ENCODE data around the gene MICAL2.

The MICAL2 gene

DNA sequence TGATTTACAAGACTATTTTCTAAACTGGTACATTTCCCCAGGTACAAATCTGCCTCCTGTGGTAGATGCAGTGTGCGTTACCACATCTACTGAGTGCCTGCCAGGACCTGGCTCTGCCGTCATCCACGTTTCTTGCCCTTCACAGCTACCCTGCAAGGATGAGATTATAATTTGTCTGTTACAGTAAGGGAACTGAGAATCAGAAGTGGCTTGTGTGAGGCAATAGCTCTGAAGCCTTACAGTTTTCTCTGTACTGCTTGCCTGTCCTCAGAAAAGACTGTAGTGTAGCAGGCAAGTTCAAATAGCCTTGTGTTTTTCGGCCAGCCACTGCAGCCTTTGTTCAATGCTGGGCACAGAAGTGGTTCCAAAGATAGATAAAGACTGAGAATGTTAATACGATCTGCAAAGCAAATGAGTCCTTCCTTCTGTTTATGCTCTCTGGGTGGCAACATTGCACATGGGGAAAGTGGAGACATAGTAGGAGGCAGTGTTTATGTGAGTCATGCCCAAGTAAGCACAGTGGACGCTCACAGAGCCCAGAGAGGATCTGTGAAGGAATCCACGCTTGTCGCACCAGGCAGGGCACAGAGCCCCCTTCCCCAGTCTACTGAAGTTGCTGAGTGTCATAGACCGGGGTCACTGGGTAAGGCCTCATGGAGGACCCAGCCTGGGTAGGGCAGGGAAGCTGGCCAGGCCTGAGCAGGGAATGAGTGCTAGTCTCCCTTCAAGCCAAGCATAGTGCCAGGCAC, 49.1 kb downstream of the MICAL2 start:
- in situ Hi-C loops (cut with MboI; ENCODE audit: low pct_unique_long_range_greater_than_20kb, low sequenced_read_pairs, unreplicated experiment): no loop called here
- DNase-seq (ENCODE audit: low spot score): no peak
- TF ChIP-seq, protein P1, sequence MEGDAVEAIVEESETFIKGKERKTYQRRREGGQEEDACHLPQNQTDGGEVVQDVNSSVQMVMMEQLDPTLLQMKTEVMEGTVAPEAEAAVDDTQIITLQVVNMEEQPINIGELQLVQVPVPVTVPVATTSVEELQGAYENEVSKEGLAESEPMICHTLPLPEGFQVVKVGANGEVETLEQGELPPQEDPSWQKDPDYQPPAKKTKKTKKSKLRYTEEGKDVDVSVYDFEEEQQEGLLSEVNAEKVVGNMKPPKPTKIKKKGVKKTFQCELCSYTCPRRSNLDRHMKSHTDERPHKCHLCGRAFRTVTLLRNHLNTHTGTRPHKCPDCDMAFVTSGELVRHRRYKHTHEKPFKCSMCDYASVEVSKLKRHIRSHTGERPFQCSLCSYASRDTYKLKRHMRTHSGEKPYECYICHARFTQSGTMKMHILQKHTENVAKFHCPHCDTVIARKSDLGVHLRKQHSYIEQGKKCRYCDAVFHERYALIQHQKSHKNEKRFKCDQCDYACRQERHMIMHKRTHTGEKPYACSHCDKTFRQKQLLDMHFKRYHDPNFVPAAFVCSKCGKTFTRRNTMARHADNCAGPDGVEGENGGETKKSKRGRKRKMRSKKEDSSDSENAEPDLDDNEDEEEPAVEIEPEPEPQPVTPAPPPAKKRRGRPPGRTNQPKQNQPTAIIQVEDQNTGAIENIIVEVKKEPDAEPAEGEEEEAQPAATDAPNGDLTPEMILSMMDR (IDR thresholded peaks at IDR 0.05; ENCODE audit: extremely low read depth, insufficient read depth, missing control alignments): no peak

DNA sequence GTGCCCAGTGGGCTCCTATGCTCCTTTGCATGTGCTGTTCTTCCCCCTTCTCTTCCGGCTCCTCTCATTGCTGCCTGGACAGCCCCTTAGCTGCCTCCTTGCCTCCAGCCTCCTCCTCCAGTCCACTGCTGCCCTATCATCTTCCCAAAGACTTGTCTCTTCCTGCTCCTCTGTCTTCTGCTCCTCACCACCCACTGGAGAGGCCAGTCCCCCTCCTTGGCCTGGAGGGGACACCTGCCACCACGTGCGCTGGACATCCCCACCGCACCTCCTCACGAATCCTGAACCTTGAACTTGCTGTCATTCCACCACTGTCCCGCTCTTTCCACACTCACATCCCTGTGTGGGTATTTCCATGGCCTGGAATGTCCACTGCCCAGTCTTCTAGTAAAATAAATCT, 49.8 kb downstream of the MICAL2 start:
- DNase-seq (ENCODE audit: low spot score): no peak
- in situ Hi-C loops (cut with MboI; ENCODE audit: low pct_unique_long_range_greater_than_20kb, low sequenced_read_pairs, unreplicated experiment): no loop called here
- TF ChIP-seq, protein P1 (IDR thresholded peaks at IDR 0.05; ENCODE audit: extremely low read depth, insufficient read depth, missing control alignments): no peak

DNA sequence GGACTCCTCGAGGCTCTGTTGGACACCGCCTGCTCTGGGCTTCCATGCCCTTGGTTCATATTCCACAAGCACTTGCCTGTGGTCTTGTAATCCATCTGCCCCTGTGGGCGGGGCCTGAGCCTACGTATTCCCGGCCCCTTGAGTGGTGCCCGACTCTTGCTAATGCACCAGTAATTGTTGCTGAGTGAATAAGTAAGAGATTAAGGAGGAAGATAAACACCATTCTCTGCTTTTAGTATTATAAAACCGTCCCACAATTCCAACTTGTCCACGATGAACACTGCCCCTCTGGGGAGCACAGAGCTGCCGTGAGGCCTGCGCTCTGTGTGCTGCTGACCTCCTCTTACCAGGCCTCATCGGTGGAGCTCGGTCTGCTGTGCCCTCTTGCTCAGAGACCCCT, 50.3 kb downstream of the MICAL2 start:
- TF ChIP-seq, protein P1 (IDR thresholded peaks at IDR 0.05; ENCODE audit: extremely low read depth, insufficient read depth, missing control alignments): no peak
- no peak for DNase-seq (ENCODE audit: low spot score)
- in situ Hi-C loops (cut with MboI; ENCODE audit: low pct_unique_long_range_greater_than_20kb, low sequenced_read_pairs, unreplicated experiment): no loop called here

DNA sequence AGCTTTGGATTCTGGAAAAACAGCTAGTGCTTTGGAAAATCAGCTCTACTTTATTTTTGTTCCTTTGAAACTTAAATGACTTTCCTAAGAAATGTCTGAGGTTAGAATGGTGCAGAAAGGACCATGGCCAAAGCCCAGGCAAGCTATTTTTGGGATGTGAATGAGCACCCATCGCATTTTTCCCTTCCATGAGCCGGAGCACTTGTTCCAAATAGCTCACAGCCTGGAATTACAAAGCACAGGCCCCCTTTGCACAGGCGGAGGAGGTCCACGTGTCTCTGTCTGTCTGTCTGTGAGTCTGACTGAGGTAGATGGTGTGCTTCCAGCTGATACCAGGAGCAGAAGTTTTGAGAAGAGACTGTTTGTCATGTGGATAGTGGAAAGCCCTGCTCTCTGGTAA, 50.7 kb downstream of the MICAL2 start:
- in situ Hi-C loops (cut with MboI; ENCODE audit: low pct_unique_long_range_greater_than_20kb, low sequenced_read_pairs, unreplicated experiment): no loop called here
- DNase-seq (ENCODE audit: low spot score): no peak
- TF ChIP-seq, protein P1 (IDR thresholded peaks at IDR 0.05; ENCODE audit: extremely low read depth, insufficient read depth, missing control alignments): no peak

DNA sequence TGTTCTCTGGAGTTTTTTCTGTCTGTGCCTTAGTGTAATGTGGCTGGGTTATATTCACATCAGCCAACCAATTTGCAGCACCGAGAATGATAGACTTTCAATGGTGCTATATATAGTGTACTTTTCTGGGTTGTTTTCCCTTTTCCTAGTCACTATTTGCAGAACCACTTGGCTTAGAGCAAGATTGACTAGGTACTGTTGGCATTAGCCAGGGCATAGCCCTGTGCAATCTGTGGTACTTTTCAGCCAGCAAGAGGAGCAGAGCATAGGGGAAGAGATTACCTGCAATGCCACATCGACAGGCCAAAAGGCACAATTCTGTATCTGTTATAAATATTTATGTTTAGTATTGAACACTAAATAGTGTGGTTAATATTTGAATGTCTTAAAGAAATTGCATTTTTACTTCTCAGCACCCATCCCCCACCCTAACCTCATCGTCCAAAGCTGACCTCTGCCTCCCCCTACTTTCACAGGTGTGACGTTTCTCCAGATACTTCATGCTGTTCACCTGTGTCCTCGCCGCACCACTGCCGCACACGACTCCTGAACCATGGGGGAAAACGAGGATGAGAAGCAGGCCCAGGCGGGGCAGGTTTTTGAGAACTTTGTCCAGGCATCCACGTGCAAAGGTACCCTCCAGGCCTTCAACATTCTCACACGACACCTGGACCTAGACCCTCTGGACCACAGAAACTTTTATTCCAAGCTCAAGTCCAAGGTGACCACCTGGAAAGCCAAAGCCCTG, 51.4 kb downstream of the MICAL2 start:
- no peak for DNase-seq (ENCODE audit: low spot score)
- in situ Hi-C loops (cut with MboI; ENCODE audit: low pct_unique_long_range_greater_than_20kb, low sequenced_read_pairs, unreplicated experiment): no loop called here

DNA sequence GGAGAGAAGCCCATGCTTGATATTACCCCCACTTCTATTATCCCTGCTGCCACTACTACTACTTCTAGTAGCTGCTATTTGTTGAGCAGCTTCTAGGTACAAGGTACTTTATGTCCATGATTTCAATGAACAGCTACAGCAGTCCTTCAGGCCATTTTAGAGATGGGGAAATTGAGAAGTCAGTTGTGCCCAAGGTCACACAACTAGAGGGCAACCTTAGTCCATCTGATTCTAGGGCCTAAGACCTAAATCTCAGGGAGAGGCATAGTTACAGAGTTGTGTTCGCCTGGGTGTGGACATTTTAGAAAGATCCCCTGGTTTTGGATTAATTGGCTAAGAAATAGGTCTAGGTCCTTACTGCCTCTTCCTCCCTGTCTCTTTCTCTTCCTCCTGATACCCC, 52.3 kb downstream of the MICAL2 start:
- in situ Hi-C loops (cut with MboI; ENCODE audit: low pct_unique_long_range_greater_than_20kb, low sequenced_read_pairs, unreplicated experiment): no loop called here
- no peak for DNase-seq (ENCODE audit: low spot score)
- TF ChIP-seq, protein P1 (IDR thresholded peaks at IDR 0.05; ENCODE audit: extremely low read depth, insufficient read depth, missing control alignments): peak; percentile 29

More for the DNA sequence above, 51.4 kb downstream of the MICAL2 start:
- TF ChIP-seq, protein P1 (IDR thresholded peaks at IDR 0.05; ENCODE audit: extremely low read depth, insufficient read depth, missing control alignments): no peak

Data from GM13977 (cell line).